Measurements from ENCODE around the gene MRPL22.
"Not testable (repeated sequence)": the region's sequence is repeated elsewhere in the genome, so short reads cannot be mapped to it uniquely, and the experiment has no call there.

Gene MRPL22

DNA sequence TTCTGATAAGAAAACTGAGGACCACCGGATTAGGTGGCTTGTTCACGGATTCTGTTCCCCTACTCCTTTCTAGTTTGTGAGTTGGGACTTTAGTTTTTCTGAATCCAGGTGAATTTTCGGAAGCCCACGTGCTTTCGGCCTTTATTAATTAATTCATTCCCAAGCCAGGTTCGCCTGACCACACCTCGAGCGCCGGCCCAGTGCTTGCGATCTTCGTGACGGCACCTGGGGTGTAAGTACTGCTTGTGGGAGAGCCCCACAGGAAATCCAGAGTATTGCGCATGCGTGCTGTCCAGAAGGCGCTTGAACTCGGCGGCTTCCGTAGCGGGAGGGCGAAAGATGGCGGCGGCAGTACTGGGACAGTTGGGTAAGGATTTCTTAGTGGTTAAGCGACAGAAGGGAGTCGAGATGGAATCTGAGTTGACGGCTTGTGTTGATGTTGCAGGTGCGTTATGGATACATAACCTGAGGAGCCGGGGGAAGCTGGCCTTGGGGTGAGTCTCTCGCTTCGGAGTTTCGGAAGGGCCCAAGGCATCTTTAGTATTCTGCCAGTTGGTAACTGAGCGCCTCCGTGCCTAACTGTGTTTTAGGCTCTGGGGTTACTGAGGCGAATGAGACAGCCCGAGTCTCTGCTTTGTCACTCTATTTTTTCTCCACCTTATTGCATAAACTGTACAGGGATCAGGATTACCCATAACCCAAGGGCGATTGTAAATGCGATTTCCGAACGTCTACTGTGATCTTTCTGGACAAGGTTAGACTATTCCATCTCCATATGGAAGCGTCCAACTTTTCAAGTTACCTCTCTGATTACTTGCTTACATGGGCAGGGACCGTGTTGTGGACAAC is at the start of gene MRPL22:
Gene MRPL22 (plus strand): TSS at position 302 of the 849 bp plus-strand sequence. CDS start 38 bp downstream, at position 340.
- DNase-seq = peak; percentile 91 to 98

DNA sequence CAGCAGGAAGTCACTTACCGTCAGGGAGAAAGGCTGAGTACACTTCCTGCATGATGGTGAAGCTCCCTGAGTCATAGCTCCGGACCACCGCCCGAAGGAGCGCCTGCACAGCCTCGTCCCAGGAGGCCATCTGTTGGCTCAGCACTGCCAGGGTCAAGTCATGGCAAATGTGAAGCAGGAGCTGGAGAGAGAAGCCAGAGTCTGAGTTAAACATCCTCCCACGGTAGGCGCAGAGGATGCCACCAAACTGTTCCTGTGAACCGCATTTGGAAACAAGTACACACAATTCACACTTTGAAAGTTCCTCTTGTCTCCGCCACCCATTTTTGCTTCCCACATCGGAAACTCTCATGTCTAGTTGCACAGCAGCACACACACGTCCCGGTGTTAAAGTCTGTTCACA is 48.5 kb upstream of the MRPL22 start:
- no peak for DNase-seq

DNA sequence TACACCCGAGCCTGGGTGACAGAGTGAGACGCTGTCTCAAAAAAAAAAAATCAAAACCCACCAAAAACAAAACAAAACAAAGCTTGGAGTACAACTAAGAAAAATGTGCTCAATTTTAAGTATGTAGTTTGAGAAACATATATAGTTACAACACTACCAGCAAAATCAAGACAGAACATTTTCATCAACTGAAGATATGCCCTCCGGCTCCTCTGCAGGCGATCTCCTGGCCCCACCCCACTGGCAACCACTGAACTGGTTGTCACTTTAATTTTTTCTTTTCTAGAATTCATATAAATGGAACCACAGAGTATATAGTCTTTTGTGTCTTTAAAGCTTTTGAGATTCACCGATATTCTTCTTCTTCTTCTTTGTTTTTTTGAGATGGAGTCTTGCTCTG is 47.5 kb upstream of the MRPL22 start:
- no peak for DNase-seq

- no peak for DNase-seq
These were observed 45.0 kb upstream of the MRPL22 start for GRCh38 chr5:154895606-154896561.

GRCh38 chr5:154896562-154897165 is 44.2 kb upstream of the MRPL22 start:
- DNase-seq = no peak

- no peak for DNase-seq
These were observed 42.7 kb upstream of the MRPL22 start for GRCh38 chr5:154898210-154898609.

DNA sequence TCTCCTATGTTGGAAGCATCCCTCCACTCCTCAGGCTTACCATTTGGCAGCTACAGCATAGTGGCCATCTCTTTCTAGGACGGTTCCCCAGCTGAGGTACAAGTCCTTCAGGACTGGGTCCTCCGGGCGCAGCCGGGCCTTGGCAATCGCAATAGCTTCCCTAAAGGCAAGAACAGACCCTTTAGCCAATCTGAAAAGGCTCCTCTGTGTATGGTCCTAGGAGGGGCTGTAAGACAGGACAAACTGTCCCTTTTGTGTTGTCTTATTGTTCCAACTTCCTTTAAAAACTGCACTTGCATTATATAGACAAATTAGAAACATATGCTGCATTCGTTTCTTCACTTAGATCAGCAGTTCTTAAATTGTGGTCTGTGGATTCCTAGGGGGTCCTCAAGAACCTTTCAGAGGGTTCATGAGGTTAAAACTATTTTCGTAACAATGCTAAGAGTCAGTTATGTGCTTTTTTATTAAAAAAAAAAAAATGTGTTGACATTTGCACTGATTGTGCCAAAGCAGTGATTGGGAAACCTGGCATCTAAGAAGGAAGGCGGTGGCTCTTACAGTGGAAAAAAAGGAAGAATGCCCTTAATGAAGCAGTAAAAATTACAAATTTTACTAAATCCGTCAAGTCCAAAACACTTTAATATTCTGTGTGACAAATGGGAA is 41.6 kb upstream of the MRPL22 start:
- DNase-seq = no peak

- no peak for DNase-seq
These were observed 40.8 kb upstream of the MRPL22 start for GRCh38 chr5:154900066-154900465.

- no peak for DNase-seq
These were observed 39.6 kb upstream of the MRPL22 start for GRCh38 chr5:154901276-154901675.

DNA sequence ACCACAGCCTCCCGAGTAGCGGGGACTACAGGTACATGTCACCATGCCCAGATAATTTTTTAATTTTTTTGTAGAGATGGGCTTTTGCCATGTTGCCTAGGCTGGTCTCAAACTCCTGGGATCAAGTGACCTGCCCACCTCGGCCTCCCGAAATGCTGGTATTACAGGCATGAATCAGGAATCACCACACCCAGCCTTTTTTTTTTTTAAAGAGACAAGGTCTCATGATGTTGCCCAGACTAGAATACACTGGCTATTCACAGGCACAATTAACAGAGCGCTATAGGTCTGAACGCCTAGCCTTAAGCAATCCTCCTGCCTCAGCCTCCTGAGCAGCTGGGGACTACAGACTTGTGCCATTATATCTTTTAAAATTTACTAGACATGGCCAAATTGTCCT is 39.0 kb upstream of the MRPL22 start:
- no peak for DNase-seq

GRCh38 chr5:154905601-154906000 is 35.3 kb upstream of the MRPL22 start:
- DNase-seq = not testable (repeated sequence)

DNA sequence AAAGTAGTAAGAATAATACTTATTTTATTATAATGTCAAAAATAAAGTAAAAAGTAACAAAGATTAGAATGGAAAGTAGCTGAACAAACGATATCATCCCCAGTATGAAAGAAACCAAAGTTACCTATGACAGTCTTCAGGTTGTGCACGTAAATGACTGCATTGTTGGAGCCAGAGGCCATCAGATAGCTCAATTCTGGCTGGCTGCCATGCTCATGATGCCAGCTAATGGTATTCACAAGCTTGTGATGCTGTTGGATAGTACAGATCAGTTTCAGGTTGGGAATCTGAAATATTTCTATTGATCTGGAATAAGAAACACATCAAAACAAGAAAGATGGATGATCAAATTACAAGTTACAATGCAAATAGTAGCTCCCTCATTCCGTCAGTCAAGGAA is 24.0 kb upstream of the MRPL22 start:
- DNase-seq = no peak

DNA sequence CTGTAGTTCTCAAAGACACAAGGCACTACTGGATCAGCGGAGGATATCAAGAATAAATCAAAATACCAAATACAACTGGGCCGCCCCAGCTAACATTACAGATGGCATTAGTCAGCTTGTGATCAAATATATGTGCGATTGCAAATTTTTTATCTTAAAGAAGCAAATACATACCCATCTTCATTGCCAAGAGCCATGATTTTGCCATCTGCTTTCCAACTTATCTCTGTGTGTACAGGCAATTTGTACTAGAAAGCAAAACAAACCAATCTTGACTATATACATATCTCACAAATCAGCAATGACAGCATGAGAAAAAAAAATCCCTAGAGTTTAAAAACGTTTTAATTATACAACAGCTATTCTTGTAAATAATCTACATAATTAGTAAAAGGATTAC is 23.1 kb upstream of the MRPL22 start:
- DNase-seq = no peak

- DNase-seq = no peak
These were observed 17.1 kb upstream of the MRPL22 start for GRCh38 chr5:154923441-154924430.

DNA sequence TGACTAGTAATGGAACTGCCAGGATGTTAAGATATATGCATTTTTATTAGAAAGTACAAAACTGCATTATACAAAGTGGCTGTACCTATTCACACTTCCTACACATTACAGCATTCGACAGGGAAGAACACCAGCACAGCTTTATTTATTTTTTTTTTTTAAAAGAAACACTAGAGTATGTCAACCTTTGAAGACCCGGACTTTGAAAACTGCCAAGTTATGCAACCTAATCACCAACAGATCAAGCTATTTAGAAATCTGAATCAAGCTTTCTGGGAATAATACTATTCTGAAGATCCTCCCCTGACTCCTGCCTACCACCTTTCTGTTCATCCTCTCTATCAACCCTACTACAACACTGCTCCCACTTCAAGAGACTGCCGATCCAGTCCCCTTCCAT is 7.3 kb upstream of the MRPL22 start:
- no peak for DNase-seq

- DNase-seq = no peak
These were observed 6.0 kb upstream of the MRPL22 start for GRCh38 chr5:154934881-154935280.

GRCh38 chr5:154937186-154937717 is 3.6 kb upstream of the MRPL22 start:
- DNase-seq = no peak

GRCh38 chr5:154937718-154938466 is 3.0 kb upstream of the MRPL22 start, which contains the start of gene GEMIN5:
Gene GEMIN5, minus strand, starts transcription at chr5:154938211. Its CDS starts 78 bp downstream, at chr5:154938133.
- peak; percentile 80 to 86 for DNase-seq

DNA sequence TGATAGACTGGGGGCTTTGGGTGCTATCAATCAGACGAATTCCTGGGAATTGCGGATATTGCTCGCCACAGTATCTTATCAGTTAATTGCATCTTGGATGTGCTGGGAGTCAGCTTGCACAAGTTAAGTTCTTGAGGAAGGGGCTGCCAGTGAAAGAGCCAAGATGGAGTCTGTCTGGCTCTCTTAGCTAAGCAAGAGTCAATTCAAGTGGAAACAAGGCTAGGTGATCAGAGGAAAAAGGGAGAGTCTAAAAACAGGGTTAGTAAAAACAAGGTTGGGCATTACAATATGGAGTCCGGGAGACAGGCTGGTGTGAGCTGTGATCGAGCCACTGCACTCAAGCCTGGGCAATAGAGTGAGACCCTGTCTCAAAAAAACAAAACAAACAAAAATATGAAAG is 1.5 kb upstream of the MRPL22 start:
- not testable (repeated sequence) for DNase-seq

DNA sequence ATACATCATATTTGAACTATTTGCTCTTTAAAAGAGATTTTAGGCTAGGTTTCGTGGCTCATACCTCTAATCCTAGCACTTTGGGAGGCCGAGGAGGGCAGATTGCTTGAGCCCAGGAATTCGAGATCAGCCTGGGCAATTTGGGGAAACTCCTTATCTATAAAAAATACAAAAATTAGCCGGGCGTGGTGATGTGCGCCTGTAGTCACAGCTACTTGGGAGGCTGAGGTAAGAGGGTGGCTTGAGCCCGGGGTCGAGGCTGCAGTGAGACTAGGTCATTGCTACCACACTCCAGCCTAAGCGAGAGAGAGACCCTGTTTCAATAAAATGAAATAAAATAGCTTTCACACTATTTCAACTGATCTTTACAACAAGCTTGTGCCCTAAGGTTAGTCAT is 500 bp upstream of the MRPL22 start:
- DNase-seq = no peak

All from inflammatory macrophage treated with lipopolysaccharide for 1 hour (primary cell).